ENCODE data around the gene DPM3.
"Not testable (repeated sequence)": the region's sequence is repeated elsewhere in the genome, so short reads cannot be mapped to it uniquely, and the experiment has no call there.

The DPM3 gene

GRCh38 chr1:155124503-155125463 is 15.5 kb downstream of the DPM3 start:
- DNase-seq, result peak; percentile 62

GRCh38 chr1:155123801-155124200 is 16.5 kb downstream of the DPM3 start:
- no peak for DNase-seq

- DNase-seq, result no peak
Measured at GRCh38 chr1:155122308-155122707, 18.0 kb downstream of the DPM3 start.

- no peak for DNase-seq
Measured at GRCh38 chr1:155121249-155121648, 19.1 kb downstream of the DPM3 start.

GRCh38 chr1:155120253-155120652 is 20.1 kb downstream of the DPM3 start:
- no peak for DNase-seq

GRCh38 chr1:155118090-155118489 is 22.2 kb downstream of the DPM3 start:
- not testable (repeated sequence) for DNase-seq

- DNase-seq, result no peak
Measured at GRCh38 chr1:155117610-155118009, 22.7 kb downstream of the DPM3 start.

- DNase-seq, result no peak
Measured at GRCh38 chr1:155116113-155116764, 24.1 kb downstream of the DPM3 start.

GRCh38 chr1:155113450-155113980 is 26.8 kb downstream of the DPM3 start:
- DNase-seq, result no peak

- no peak for DNase-seq
Measured at GRCh38 chr1:155110826-155111225, 29.5 kb downstream of the DPM3 start.

- no peak for DNase-seq
Measured at GRCh38 chr1:155110381-155110780, 29.9 kb downstream of the DPM3 start.

- DNase-seq, result no peak
Measured at GRCh38 chr1:155108296-155108695, 32.0 kb downstream of the DPM3 start.

- DNase-seq, result no peak
Measured at GRCh38 chr1:155107309-155108264, 32.7 kb downstream of the DPM3 start.

- no peak for DNase-seq
Measured at GRCh38 chr1:155106862-155107261, 33.5 kb downstream of the DPM3 start.

- DNase-seq, result no peak
Measured at GRCh38 chr1:155105604-155106011, 34.7 kb downstream of the DPM3 start.

GRCh38 chr1:155104605-155105534 is 35.5 kb downstream of the DPM3 start:
- DNase-seq, result no peak

- DNase-seq, result no peak
Measured at GRCh38 chr1:155103325-155103724, 37.0 kb downstream of the DPM3 start.

- DNase-seq, result no peak
Measured at GRCh38 chr1:155099331-155099730, 41.0 kb downstream of the DPM3 start.

GRCh38 chr1:155094622-155094948 is 45.7 kb downstream of the DPM3 start:
- no peak for DNase-seq

- peak; percentile 81 for DNase-seq
Measured at GRCh38 chr1:155093911-155094621, 46.3 kb downstream of the DPM3 start.

GRCh38 chr1:155092641-155093040 is 47.7 kb downstream of the DPM3 start:
- no peak for DNase-seq
